Lung microvascular endothelial cell (primary cell): ENCODE results near the gene ATP6V1G3. TPM values are rescaled to one million over a fixed set of nuclear protein-coding genes. Genes with fewer than 3 reads are reported as not detected.
"Not testable (repeated sequence)": the region's sequence is repeated elsewhere in the genome, so short reads cannot be mapped to it uniquely, and the experiment has no call there.

Experiments used
- DNase-seq, 2 donors: peaks; one replicate each; pipeline versions ENCODE4 v3.0.0 to v3.0.0-alpha.2; 2010; ENCODE audit warnings: low read depth in 2 of 2
- total RNA-seq: library from RNA; depleted of rRNA; stranded (reverse); fragments of >200 nt; gene quantifications from 2 replicates; pipeline ENCODE4 v1.2.1, GENCODE V29; 2014

ATP6V1G3 gene, protein sequence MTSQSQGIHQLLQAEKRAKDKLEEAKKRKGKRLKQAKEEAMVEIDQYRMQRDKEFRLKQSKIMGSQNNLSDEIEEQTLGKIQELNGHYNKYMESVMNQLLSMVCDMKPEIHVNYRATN
- not detected in 2 replicates for total RNA-seq

DNA sequence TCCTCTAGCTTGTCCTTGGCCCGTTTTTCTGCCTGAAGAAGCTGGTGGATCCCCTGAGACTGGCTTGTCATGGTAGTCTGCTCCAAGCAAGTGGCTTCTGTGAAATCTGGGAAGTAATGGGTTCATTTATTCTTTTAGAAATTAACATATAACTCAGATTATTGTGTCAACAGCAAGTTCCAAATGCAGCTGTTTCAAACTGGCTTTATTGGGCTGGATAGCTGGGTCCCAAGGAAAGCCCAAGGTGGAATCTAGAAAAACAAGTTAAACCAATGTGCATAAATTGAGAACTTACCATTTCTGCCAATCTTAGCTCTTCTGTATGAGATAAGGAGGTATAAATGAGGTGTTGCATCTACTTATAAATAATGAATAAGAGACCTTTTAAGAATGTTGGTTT lies at the start of gene ATP6V1G3:
TSS of gene ATP6V1G3 (minus strand) at position 101 of the 400 bp plus-strand sequence. CDS start at position 71, 30 bp downstream.
- no peak for DNase-seq

DNA sequence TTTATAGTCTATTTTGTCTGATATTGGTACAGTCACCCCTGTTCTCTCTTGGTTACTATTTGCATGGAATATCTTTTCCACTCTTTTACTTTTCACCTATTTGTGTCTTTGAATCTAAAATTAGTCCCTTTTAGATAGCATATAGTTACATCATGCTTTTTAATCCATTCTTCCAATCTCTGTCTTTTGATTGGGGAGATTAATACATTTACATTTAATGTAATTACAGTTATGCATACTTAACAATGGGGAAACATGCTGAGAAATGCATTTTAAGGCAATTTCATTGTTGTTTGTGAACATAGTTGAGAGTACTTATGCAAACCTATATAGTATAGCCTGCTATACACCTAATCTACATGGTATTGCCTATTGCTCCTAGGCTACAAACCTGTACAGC lies 48.4 kb upstream of the ATP6V1G3 start:
- DNase-seq = no peak

DNA sequence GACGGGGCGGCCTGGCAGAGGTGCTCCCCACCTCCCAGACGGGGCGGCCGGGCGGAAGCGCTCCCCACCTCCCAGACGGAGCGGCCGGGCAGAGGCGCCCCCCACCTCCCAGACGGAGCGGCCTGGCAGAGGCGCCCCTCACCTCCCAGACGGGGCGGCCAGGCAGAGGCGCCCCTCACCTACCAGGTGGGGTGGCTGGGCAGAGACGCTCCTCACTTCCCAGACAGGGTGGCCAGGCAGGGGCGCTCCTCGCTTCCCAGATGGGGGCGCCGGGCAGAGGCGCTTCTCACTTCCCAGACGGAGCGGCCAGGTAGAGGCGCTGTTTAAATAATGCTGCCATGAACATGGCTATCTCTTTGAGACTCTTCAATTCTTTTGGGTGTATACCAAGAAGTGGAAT lies 43.7 kb upstream of the ATP6V1G3 start:
- no peak for DNase-seq

DNA sequence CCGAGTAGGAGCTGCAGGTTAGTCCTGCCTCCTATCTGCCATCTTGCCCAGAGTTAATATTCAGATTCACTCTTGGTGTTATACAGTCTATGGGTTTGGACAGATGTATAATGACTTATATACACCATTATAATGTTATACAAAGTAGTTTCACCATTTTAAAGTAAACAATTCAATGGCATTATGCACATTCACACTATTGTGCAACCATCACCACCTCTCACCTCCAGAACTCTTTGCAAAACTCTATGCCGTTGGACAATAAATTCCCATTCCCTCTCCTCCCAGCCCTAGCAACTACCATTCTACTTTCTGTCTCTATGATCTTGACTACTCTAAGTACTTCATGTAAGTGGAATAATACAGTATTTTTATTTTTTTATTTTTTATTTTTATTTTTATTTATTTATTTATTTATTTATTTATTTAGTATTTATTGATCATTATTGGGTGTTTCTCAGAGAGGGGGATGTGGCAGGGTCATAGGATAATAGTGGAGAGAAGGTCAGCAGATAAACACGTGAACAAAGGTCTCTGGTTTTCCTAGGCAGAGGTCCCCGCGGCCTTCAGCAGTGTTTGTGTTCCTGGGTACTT lies 42.8 kb upstream of the ATP6V1G3 start:
- DNase-seq = not testable (repeated sequence)

DNA sequence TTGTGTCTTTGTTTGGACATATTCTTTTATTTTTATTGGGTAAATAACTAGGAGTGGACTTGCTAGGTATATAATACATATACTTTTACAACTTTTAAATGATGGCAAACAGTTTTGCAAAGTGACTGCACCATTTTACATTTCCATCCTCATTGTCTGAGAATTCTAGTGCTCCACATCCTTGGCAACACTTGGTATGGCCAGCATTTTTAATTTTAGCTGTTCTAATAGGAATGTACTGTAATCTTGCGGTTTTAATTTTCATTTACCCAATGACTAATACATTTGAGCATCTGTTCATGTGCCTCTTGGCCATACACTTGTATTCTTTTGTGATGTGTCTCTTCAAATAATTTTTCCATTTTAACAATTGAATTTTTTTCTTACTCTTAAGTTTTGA lies 37.0 kb upstream of the ATP6V1G3 start:
- peak in 1 of 2 donors; percentile 14 for DNase-seq

DNA sequence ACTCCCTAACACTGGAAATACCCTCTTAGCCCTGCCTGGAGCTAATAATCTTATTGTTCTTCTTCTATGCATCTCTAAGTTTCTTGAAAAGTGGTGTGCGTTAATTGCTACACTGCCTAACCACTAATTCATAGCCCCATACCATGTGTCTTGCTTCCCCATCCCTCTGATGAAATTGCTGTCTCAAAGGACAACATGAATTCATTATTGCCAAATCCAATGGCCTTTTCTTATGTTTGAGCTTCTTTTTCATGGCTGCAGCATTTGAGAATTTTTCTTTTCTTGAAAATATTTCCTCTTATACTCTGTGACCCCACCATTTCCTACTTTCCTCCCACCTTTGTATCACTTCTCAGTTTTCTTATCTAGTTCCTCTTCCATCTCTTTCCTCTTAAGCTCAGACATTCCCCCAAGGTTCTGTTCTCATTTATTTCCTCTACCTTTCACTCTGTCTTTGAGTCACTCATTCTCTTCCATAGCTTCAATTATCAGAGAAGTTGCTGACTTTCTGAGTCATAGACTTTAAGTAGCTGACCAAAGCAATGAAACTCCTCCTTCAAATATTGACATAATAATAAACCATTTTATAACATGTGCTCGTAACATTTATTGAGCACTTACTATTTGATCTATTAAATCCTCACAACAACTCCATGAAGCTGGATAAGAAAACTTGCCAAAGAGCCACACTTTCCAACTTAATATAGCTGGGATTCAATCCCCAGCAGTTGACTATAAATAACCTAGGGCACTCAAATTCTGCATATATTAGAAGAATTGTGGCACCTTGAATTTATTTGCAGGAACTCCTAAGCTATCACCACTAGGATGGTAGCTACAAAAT lies 35.5 kb upstream of the ATP6V1G3 start:
- no peak for DNase-seq

DNA sequence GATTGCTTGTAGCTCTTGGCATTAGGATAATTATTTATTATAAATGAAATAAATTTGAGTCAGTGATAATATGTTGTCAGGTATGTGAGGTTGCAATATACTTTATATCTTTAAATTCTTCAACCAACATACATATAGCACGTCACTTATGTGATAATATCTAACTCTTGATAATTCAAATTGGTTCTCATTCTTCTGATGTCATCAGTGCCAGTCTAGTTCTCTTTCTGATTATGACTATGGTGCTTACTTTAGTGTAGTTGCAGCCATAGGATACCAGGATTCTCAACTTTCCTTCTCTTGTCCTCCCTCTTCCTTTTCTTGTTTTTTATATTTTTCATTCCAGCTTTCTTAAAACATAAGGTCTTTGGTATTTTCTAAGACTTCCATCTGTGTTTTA lies 34.8 kb upstream of the ATP6V1G3 start:
- no peak for DNase-seq

DNA sequence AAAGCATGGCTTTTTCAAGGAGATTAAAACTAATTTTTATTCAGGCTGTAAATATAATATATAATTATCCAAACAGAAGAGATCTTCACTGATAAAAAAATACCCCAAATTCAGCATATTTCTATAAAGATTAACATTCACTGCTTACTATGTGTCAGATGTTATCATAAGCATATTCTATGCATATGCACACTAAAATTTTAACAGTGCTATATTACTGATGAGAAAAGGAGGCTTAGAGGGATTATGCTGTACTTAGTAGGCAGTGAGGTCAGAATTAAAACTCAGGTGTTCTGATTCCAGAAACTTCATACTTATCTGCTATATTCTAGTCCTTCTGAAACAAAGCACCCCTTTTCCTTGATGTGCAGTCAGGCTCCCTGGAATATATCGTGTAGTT lies 33.8 kb upstream of the ATP6V1G3 start:
- no peak for DNase-seq

DNA sequence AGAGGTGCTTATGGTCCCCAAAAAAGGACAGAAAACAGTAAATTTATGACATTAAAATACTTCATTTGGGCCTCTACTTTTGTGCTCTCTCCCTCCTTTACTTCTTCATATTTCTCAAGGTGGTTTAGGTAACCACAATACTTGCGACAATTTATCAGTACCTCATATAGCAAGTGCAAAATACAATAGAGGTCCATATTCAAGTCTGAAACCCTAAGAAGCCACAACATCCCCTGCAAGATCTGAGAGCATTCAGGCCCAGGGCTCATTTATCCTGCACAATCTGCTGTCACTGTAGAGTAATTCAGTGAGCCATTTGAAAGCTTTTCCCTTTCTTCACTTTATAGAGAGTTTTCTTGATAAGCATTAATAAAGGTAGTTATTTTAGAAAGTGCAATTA lies 24.2 kb upstream of the ATP6V1G3 start:
- no peak for DNase-seq

DNA sequence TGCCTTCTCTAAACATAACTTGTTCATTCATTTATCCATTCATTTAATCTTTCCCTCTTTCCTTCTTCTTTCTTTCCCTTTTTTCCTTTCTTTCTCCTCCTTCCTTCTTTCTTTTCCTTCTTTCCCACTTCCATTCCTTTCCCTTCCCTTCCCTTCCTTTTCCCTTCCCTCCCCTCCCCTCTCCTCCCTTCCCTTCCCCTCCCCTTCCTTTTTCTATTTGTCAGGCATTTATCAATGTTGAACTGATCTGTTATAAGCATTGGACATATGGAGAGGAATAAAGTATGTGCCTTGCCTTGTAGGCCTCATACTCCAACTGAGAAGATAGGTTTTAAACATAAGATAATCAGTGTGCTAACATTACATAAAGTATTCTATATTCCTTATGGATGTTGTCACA lies 23.7 kb upstream of the ATP6V1G3 start:
- no peak for DNase-seq

DNA sequence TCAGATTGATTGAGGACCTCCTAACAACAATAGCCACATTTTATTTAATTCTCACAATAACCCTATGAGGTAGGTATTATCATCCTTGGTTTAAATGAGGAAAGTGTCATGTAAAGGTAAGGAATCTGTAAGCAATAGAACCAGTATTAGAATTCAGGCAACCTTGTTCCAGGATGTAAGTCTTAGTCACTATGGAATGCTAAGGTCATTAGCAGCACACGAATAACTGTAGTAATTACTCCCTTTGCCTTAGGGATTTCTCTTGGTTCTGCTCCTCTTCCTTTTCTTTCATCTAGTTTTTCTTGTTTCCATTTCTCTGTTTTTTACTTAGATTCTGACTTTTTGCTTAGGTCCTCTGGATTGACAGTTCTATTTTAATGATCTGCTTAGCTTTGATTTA lies 23.1 kb upstream of the ATP6V1G3 start:
- peak in 1 of 2 donors; percentile 21 for DNase-seq

DNA sequence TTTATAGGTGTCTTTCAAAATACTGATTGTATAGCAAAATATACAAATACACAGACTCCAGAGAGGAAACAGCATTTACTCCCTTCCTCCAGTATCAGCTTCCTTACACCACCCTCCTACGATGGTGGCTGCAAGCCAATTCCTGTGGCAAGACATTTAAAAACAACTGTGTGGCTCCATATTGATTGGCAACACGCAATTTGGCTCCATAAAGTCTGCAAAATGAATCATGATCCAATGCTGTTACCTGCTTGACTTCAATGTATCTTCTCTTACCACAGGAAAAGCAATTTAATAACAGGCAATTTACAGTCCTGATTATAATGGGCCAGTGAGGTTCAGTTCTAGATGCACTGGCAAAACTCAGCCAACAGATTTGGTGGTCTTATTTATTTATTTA lies 19.7 kb upstream of the ATP6V1G3 start:
- peak; percentile 2 to 65 for DNase-seq

DNA sequence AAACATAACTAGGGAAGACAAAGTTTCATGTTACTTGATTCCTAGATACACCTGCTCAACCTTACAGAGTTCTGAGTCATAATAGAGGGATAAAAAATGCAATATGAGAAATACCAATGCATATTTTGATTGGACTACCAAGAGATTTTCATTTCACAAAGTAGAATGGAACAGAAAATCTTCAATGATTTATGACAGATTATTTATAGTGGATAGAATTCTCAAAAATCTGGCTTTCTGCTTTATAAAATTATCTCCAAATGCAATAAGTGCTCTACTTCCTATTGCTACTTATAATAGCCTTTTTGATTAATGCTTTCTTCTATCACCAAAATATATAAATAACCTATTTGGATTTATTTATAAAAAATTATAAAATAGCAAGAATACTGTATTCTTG lies 18.9 kb upstream of the ATP6V1G3 start:
- no peak for DNase-seq

DNA sequence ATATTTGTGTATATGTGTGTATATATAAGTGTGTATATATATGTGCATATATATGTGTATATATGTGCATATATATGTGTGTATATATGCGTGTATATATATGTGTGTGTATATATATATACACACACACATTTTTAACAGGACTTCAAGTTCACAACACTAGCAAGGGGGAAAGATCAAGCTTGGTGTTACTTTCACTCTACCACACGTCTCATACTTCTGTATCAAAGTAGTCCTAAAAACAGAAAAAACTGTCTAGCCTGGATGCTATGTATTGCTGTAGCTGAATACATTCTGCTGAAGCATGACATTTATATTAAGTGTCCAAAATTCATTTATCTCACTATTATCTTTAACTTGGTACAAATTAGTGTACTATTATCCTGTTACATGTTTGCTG lies 17.9 kb upstream of the ATP6V1G3 start:
- DNase-seq = no peak

DNA sequence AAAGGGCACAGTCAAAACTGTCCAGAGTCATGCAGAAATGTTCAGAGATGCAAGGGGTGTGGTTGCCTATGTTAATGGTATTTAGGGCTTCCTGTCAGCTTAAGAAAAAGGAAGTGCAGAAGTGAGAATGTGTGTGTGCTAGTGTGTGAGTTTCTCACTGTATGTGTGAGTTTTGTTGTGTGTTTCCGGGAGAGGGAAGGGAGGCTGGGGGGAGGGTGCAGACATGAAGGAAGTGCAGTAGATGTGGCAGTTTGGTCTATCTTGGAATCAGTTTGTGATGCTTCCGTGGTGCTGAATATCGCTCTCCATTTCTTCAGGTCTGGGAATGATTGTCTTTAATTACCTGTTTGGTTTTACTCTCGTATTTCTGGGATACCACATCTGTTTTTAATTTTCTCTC lies 16.5 kb upstream of the ATP6V1G3 start:
- DNase-seq = peak in 1 of 2 donors; percentile 26

DNA sequence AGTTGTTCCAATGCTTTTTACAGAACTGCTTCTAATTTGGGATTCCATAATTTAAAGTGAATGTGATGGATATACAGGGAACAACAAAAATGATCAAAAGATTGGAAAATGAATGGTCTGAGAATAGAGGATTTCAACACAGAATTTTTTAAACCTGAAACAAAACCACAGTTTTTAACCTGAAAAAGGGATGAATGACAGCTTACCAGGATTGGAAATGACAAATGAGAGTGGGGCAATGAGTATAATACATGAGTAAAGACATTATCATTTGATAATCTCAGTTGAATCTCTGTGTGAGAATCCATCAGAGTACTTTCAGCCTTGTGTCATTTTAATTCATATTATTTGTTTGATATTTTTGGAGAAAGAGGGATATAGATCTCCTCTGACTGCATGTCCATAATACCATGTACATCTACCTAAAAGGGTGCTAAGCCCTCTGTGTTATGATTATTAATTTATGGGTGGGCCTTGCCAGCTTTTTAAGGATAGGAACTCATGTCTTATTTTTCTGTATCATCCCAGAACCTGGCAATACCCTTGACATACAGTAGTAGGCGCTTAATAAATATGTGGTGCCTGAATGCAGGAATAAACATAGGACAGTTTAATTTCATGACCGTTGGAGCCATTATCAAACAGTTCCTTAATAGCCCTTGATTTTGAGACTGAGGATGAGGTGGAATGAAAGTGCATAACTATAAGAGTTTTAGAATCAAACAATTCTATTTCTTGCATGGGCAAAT lies 12.4 kb upstream of the ATP6V1G3 start:
- no peak for DNase-seq

DNA sequence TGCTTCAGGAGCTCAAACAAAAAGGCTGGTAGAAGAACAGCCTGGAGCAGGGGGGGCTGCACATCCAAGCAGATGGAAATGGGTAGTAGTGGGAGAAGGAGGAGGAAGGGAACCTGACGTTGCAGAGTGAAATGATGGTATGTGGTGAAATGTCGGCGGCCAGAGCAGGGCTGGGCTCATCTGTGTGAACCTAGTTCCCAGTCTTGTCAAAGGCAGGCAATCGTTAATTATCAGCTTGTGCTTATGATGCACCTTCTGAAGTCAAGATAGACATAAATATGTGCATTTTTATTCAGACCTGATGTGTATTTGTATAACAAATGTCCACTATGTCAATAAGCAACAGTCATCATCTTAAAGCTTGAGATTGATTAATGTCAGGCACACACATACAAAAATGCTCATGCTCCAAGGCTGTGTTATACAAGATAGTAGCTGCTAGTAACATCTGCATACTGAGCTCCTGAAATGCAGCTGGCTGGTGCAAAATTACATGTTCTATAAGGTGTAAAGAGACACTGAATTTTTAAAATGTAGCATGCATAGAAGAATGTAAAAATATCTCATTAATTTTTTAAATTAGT lies 10.6 kb upstream of the ATP6V1G3 start:
- no peak for DNase-seq

DNA sequence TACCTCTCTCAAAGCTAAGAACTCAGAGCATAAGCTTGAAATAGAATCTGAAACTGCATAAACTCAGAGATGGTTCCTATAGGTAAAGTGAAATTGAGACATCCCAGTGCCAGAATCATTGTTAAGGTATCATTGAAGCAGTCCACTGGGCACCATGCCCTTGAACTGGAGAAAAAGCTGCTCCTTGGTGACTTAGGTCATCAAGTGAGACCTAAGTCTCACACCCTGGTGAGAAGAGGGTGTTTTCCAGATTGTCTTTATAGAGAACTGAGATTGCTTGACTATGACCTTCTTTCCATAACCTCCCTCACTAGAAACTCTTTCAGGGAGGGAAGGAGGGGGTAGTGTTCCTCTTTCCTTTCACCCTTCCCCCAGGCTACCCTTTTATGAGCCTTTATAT lies 9.4 kb upstream of the ATP6V1G3 start:
- DNase-seq = no peak

DNA sequence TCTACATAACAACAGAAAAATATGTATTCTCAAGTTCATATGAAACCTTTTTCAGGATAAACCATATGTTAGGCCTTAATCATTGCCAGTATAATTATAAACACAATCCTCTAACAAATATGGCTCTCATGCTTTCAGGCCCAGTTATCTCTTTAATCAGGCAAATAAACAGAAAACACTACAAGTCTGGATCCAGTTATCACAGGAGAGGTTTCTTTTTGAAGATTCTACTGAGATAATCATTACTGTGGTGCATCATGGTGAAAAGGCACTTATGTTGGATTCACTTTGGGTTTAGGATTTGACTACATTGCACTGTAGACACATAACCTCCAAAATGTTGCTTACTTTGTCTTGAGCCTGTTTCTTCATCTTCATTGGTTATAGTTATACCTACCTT lies 8.4 kb upstream of the ATP6V1G3 start:
- no peak for DNase-seq

DNA sequence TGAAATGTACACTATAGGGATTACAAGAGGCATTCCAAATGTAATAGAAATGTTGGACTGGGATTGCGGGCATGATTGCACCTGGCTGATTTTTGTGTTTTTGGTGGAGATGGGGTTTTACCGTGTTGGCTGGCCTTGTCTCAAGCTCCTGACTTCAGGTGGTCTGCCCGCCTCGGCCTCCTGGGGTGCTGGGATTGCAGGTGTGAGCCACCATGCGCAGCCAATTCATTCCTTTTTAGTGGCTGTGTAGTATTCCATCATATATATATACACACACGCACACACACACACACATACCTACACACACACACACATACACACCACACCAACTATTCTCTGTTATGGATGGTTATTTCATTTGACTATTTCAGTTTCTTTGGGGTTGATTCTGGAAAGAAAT lies 4.7 kb upstream of the ATP6V1G3 start:
- no peak for DNase-seq

DNA sequence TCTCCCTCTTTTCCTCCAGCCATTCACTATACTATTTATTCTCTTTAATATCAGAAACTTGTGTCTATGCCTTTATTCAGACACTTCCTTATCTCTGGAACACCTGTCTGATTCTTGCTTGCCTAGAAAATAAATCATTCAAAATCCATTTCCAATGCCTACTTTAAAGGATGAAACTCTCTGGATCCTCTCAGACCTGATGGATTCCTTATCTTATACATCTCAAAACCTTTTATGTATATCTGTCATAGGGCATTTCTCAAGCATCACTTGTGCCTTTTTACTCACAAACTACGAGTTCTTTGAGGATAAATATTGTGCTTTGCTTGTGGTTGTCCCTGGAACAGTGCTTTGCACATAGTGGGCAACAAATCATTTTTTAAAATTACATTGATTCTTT lies 3.8 kb upstream of the ATP6V1G3 start:
- DNase-seq = no peak
